Measurements from ENCODE around the gene BIN1. TPM values are rescaled to one million over a fixed set of nuclear protein-coding genes. Genes with fewer than 3 reads are reported as not detected.
A peak's percentile ranks its signal among the peaks of the same experiment; 100 is the strongest.

Gene BIN1
- total RNA-seq, 2 experiments from 2014 or later, result 95.2 to 102 TPM

- intact Hi-C loops (cut with micrococcal nuclease), result no loop called here
- Mint-ChIP-seq H3K36me3 (ENCODE audit: low read depth) (no peaks in the 10 kb centered on the region), H3K9me3 (no peaks in the 10 kb centered on the region), H3K4me3 (no peak overlapping the region), H3K27ac (no peak overlapping the region), H3K27me3 (no peaks in the 10 kb centered on the region), H3K4me1 (ENCODE audit: low read depth) (peaks cover 7% of the 10 kb centered on the region)
- TF ChIP-seq CTCF (IDR thresholded peaks at IDR 0.05), result no peak
- peak; percentile 13 for DNase-seq
- ChIA-PET POLR2A (no interaction called here), CTCF (interaction anchor here (1.1 kb wide), 1 partner anchor 30 kb away, joined by 3 read pairs; no protein-coding TSS in a partner anchor)
- ATAC-seq, result no peak
These were observed 8.9 kb downstream of the BIN1 start for GRCh38 chr2:127097841-127098651.

- Mint-ChIP-seq H3K27me3 (no peaks in the 10 kb centered on the region), H3K9me3 (no peaks in the 10 kb centered on the region), H3K4me3 (no peak overlapping the region), H3K36me3 (ENCODE audit: low read depth) (no peaks in the 10 kb centered on the region), H3K27ac (no peak overlapping the region), H3K4me1 (ENCODE audit: low read depth) (peaks cover 9% of the 10 kb centered on the region)
- DNase-seq (no peak), ATAC-seq (no peak)
- ChIA-PET CTCF (interaction anchor here (1.1 kb wide), 1 partner anchor 30 kb away, joined by 3 read pairs; no protein-coding TSS in a partner anchor), POLR2A (interaction anchor here (1.4 kb wide), 1 partner anchor 13 kb away, joined by 4 read pairs; no protein-coding TSS in a partner anchor)
- no peak for TF ChIP-seq CTCF (IDR thresholded peaks at IDR 0.05)
- intact Hi-C loops (cut with micrococcal nuclease), result no loop called here
These were observed 9.5 kb downstream of the BIN1 start for GRCh38 chr2:127097471-127097765.

- Mint-ChIP-seq H3K27me3 (no peaks in the 10 kb centered on the region), H3K27ac (no peak overlapping the region), H3K9me3 (no peaks in the 10 kb centered on the region), H3K4me3 (no peak overlapping the region), H3K4me1 (ENCODE audit: low read depth) (peaks cover 9% of the 10 kb centered on the region), H3K36me3 (ENCODE audit: low read depth) (no peaks in the 10 kb centered on the region)
- DNase-seq, result peak; percentile 0
- ChIA-PET CTCF (interaction anchor here (0.8 to 1.4 kb wide), 2 partner anchors 12 to 29 kb away, joined by 3 to 4 read pairs; no protein-coding TSS in a partner anchor), POLR2A (interaction anchor here (0.9 to 1.4 kb wide), 3 partner anchors 8 to 12 kb away, joined by 3 to 4 read pairs (median 3); no protein-coding TSS in a partner anchor)
- ATAC-seq, result no peak
- intact Hi-C loops (cut with micrococcal nuclease), result no loop called here
- no peak for TF ChIP-seq CTCF (IDR thresholded peaks at IDR 0.05)
These were observed 10.1 kb downstream of the BIN1 start for GRCh38 chr2:127096718-127097470.

- Mint-ChIP-seq H3K36me3 (ENCODE audit: low read depth) (no peaks in the 10 kb centered on the region), H3K9me3 (no peaks in the 10 kb centered on the region), H3K27me3 (no peaks in the 10 kb centered on the region), H3K4me3 (no peak overlapping the region), H3K27ac (no peak overlapping the region), H3K4me1 (ENCODE audit: low read depth) (peaks cover 9% of the 10 kb centered on the region)
- no peak for DNase-seq
- CTCF ChIA-PET, result interaction anchor here (0.8 to 1.4 kb wide), 2 partner anchors 11 to 29 kb away, joined by 3 to 4 read pairs; no protein-coding TSS in a partner anchor
- intact Hi-C loops (cut with micrococcal nuclease), result no loop called here
- POLR2A ChIA-PET, result interaction anchor here (0.9 to 1.4 kb wide), 3 partner anchors 8 to 12 kb away, joined by 3 to 4 read pairs (median 3); no protein-coding TSS in a partner anchor
- no peak for TF ChIP-seq CTCF (IDR thresholded peaks at IDR 0.05)
- ATAC-seq, result no peak
These were observed 10.7 kb downstream of the BIN1 start for GRCh38 chr2:127096280-127096679.
